ENCODE results near the gene CDH26. TPM values are rescaled to one million over a fixed set of nuclear protein-coding genes. Genes with fewer than 3 reads are reported as not detected.

Gene CDH26
- total and polyA plus RNA-seq, 12 donors = 0.34 to 2.4 (median 0.89) TPM

DNA sequence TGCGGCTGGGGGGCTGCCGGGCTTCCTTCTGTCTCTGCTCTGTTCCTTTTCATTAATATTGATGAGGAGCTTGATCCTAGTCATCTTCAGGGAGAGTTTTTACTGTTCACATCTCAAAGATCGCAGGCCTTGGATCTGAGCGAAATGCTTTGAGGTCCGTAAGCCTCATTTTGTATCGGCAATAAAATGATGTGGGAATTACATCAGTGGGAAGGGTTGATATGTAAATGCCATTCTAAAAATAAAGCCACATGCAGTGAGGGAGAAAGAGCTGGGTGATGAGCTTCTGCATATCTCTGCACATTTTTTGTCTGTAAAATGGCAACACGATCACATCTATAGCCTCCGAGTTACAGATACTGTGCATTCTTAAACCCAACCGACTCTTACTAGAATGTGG lies 24.9 kb downstream of the CDH26 start:
- WGBS, 2 donors = 79 to 80% methylated on average over 9 of the region's 9 CpGs
- no peak for DNase-seq
- Histone ChIP-seq H3K27ac (no peak overlapping the region), H3K4me3 (no peak overlapping the region), H3K36me3 (no peaks in the 10 kb centered on the region), H3K4me1 (peaks cover 0 to 18% (median 0%) of the 10 kb centered on the region in 9 donors), H3K27me3 (no peaks in the 10 kb centered on the region), H3K9me3 (peaks cover 0 to 8% (median 0%) of the 10 kb centered on the region in 11 donors)
- no peak for ATAC-seq
- TF ChIP-seq CTCF (IDR thresholded peaks at IDR 0.05) = no peak
- intact Hi-C loops (cut with DNase I) = loop anchor here in 1 of 10 donors (10.0 kb wide), 1 partner anchor 72 kb away; no protein-coding TSS in a partner anchor

DNA sequence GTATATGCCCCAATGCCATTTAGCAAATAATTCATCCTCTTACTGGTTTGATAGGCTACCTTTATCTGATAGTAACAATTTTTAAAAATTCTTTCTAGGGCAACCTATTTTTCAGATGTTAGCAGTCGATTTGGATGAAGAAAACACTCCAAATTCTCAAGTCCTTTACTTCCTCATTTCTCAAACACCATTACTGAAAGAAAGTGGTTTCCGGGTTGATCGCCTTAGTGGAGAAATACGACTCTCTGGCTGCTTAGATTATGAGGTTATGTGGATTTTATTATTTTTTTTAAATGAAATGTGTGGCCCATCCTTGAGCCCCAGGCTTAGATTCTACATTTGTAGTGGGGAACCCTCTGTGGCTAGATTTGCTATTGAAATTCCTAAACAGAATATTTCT lies 26.3 kb downstream of the CDH26 start:
- ATAC-seq = no peak
- intact Hi-C loops (cut with DNase I) = loop anchor here in 1 of 10 donors (10.0 kb wide), 1 partner anchor 70 kb away; no protein-coding TSS in a partner anchor
- DNase-seq = no peak
- WGBS, 2 donors = 80 to 87% methylated on average over 4 of the region's 4 CpGs
- peaks cover 0 to 24% (median 0%) of the 10 kb centered on the region in 9 donors for H3K4me1 ChIP-seq
- no peak for TF ChIP-seq CTCF (IDR thresholded peaks at IDR 0.05)
- no peaks in the 10 kb centered on the region for H3K36me3 ChIP-seq
- H3K9me3 ChIP-seq = peaks cover 0 to 8% (median 0%) of the 10 kb centered on the region in 11 donors
- no peak overlapping the region for H3K4me3 ChIP-seq
- H3K27me3 ChIP-seq = no peaks in the 10 kb centered on the region
- peak overlapping the region in 1 of 10 donors; percentile 59 for H3K27ac ChIP-seq

- DNase-seq = no peak
- Histone ChIP-seq H3K36me3 (no peaks in the 10 kb centered on the region), H3K27ac (peak overlapping the region in 1 of 10 donors; percentile 59), H3K27me3 (no peaks in the 10 kb centered on the region), H3K9me3 (peaks cover 0 to 8% (median 0%) of the 10 kb centered on the region in 11 donors), H3K4me1 (peaks cover 0 to 24% (median 0%) of the 10 kb centered on the region in 9 donors), H3K4me3 (no peak overlapping the region)
- TF ChIP-seq CTCF (IDR thresholded peaks at IDR 0.05) = no peak
- intact Hi-C loops (cut with DNase I) = loop anchor here in 1 of 10 donors (10.0 kb wide), 1 partner anchor 70 kb away; no protein-coding TSS in a partner anchor
- ATAC-seq = no peak
- WGBS, 2 donors = 82 to 83% methylated on average over 8 of the region's 8 CpGs
These were observed 26.9 kb downstream of the CDH26 start for GRCh38 chr20:59985164-59985563.

- H3K4me3 ChIP-seq = no peak overlapping the region
- TF ChIP-seq CTCF (IDR thresholded peaks at IDR 0.05) = peak in 8 of 9 donors; percentile 11 to 45 (median 30)
- no peak overlapping the region for H3K27ac ChIP-seq
- H3K27me3 ChIP-seq = no peaks in the 10 kb centered on the region
- intact Hi-C loops (cut with DNase I) = loop anchor here in 1 of 10 donors (10.0 kb wide), 1 partner anchor 69 kb away; no protein-coding TSS in a partner anchor
- DNase-seq (peak in 1 of 2 donors; percentile 26), ATAC-seq (peak in 6 of 8 donors; percentile 56 to 79 (median 68))
- H3K9me3 ChIP-seq = peaks cover 0 to 8% (median 0%) of the 10 kb centered on the region in 11 donors
- 60 to 72% methylated on average over 3 of the region's 3 CpGs for WGBS, 2 donors
- no peaks in the 10 kb centered on the region for H3K36me3 ChIP-seq
- peaks cover 0 to 24% (median 0%) of the 10 kb centered on the region in 9 donors for H3K4me1 ChIP-seq
These were observed 27.6 kb downstream of the CDH26 start for GRCh38 chr20:59985864-59986263.
